Measurements from ENCODE around the gene CYP2U1. TPM values are rescaled to one million over a fixed set of nuclear protein-coding genes. Genes with fewer than 3 reads are reported as not detected.

Gene CYP2U1
- total RNA-seq, 1 experiment from 2014 or later = 1.1 TPM

- CTCF ChIA-PET = no interaction called here
- Histone ChIP-seq H3K36me3 (ENCODE audit: low read depth) (no peaks in the 10 kb centered on the region), H3K9me3 (ENCODE audit: insufficient read depth, low read depth) (no peaks in the 10 kb centered on the region), H2AFZ (no peak overlapping the region), H3K9me2 (ENCODE audit: insufficient read depth) (no peaks in the 10 kb centered on the region), H3K4me1 (replicated peaks; ENCODE audit: insufficient read depth) (peaks cover 5% of the 10 kb centered on the region; the same call in 1 of the 2 replicates), H3K79me2 (ENCODE audit: low read depth) (no peaks in the 10 kb centered on the region), H3K4me2 (no peak overlapping the region), H4K20me1 (ENCODE audit: insufficient read depth) (no peaks in the 10 kb centered on the region), H3K27me3 (ENCODE audit: insufficient read depth, low read depth) (no peaks in the 10 kb centered on the region), H3K4me3 (no peak overlapping the region), H3F3A (ENCODE audit: insufficient read depth, low read depth) (no peaks in the 10 kb centered on the region), H3K27ac (no peak overlapping the region)
- no peak for DNase-seq
- no peak for TF ChIP-seq CTCF (conservative IDR thresholded peaks at IDR 0.05)
- no peak for TF ChIP-seq EZH2 (IDR thresholded peaks at IDR 0.05; ENCODE audit: low read depth)
- intact Hi-C loops (cut with micrococcal nuclease; ENCODE audit: unreplicated experiment) = no loop called here
- POLR2A ChIA-PET (ENCODE audit: unreplicated experiment) = no interaction called here
- no TSS peak for BruUV-seq (replicated peaks)
These were observed 16.1 kb upstream of the CYP2U1 start for GRCh38 chr4:107915220-107915619.

GRCh38 chr4:107916623-107917022 is 14.7 kb upstream of the CYP2U1 start:
- Histone ChIP-seq H4K20me1 (ENCODE audit: insufficient read depth) (no peaks in the 10 kb centered on the region), H3K27ac (no peak overlapping the region), H3K4me1 (replicated peaks; ENCODE audit: insufficient read depth) (peaks cover 5% of the 10 kb centered on the region; the same call in 1 of the 2 replicates), H3K27me3 (ENCODE audit: insufficient read depth, low read depth) (no peaks in the 10 kb centered on the region), H3K9me2 (ENCODE audit: insufficient read depth) (no peaks in the 10 kb centered on the region), H2AFZ (no peak overlapping the region), H3K4me2 (no peak overlapping the region), H3K79me2 (ENCODE audit: low read depth) (no peaks in the 10 kb centered on the region), H3K4me3 (no peak overlapping the region), H3K36me3 (ENCODE audit: low read depth) (no peaks in the 10 kb centered on the region), H3K9me3 (ENCODE audit: insufficient read depth, low read depth) (no peaks in the 10 kb centered on the region), H3F3A (ENCODE audit: insufficient read depth, low read depth) (no peaks in the 10 kb centered on the region)
- intact Hi-C loops (cut with micrococcal nuclease; ENCODE audit: unreplicated experiment) = no loop called here
- ChIA-PET POLR2A (ENCODE audit: unreplicated experiment) (no interaction called here), CTCF (no interaction called here)
- BruUV-seq (replicated peaks) = no TSS peak
- no peak for DNase-seq
- TF ChIP-seq EZH2 (IDR thresholded peaks at IDR 0.05; ENCODE audit: low read depth) = no peak
- TF ChIP-seq CTCF (conservative IDR thresholded peaks at IDR 0.05) = no peak

GRCh38 chr4:107917500-107917899 is 13.8 kb upstream of the CYP2U1 start:
- Histone ChIP-seq H3K27me3 (ENCODE audit: insufficient read depth, low read depth) (no peaks in the 10 kb centered on the region), H3K9me3 (ENCODE audit: insufficient read depth, low read depth) (no peaks in the 10 kb centered on the region), H3F3A (ENCODE audit: insufficient read depth, low read depth) (no peaks in the 10 kb centered on the region), H3K4me1 (replicated peaks; ENCODE audit: insufficient read depth) (peaks cover 5% of the 10 kb centered on the region; the same call in 1 of the 2 replicates), H3K4me3 (no peak overlapping the region), H3K36me3 (ENCODE audit: low read depth) (no peaks in the 10 kb centered on the region), H2AFZ (no peak overlapping the region), H4K20me1 (ENCODE audit: insufficient read depth) (no peaks in the 10 kb centered on the region), H3K79me2 (ENCODE audit: low read depth) (no peaks in the 10 kb centered on the region), H3K9me2 (ENCODE audit: insufficient read depth) (no peaks in the 10 kb centered on the region), H3K4me2 (no peak overlapping the region), H3K27ac (no peak overlapping the region)
- no peak for DNase-seq
- intact Hi-C loops (cut with micrococcal nuclease; ENCODE audit: unreplicated experiment) = no loop called here
- ChIA-PET POLR2A (ENCODE audit: unreplicated experiment) (interaction anchor here (0.6 kb wide), 1 partner anchor 93 kb away, joined by 3 read pairs; no protein-coding TSS in a partner anchor), CTCF (no interaction called here)
- TF ChIP-seq EZH2 (IDR thresholded peaks at IDR 0.05; ENCODE audit: low read depth) = no peak
- no peak for TF ChIP-seq CTCF (conservative IDR thresholded peaks at IDR 0.05)
- BruUV-seq (replicated peaks) = no TSS peak

All from PC-9 (cell line).